ENCODE results near the gene LARP1. TPM values are rescaled to one million over a fixed set of nuclear protein-coding genes. Genes with fewer than 3 reads are reported as not detected.

The LARP1 gene
- polyA plus RNA-seq, 1 donor (not counting 4 experiments of a cell fraction or from before 2014, with no cell fraction given) = 65.6 TPM

- Histone ChIP-seq H3K36me3 (ENCODE audit: control insufficient read depth in 2 of 2, extremely low read depth in 1 of 2, insufficient read depth in 2 of 2, low read length in 2 of 2) (no peaks in the 10 kb centered on the region), H3K9me3 (ENCODE audit: control insufficient read depth, low read depth, low read length) (no peaks in the 10 kb centered on the region), H2AFZ (ENCODE audit: control insufficient read depth, low read length) (peak overlapping the region; percentile 16), H3K9me1 (ENCODE audit: control insufficient read depth, extremely low read depth, insufficient read depth, low read length) (no peaks in the 10 kb centered on the region), H3K9ac (ENCODE audit: control insufficient read depth, extremely low read depth, insufficient read depth, low read length) (peak overlapping the region; percentile 97), H3K4me2 (ENCODE audit: control insufficient read depth, extremely low read depth, insufficient read depth, low read depth, low read length) (peak overlapping the region; percentile 70), H4K20me1 (ENCODE audit: control insufficient read depth, extremely low read depth, insufficient read depth, low read length) (peaks cover 11% of the 10 kb centered on the region), H3K4me1 (ENCODE audit: control insufficient read depth, extremely low read depth, insufficient read depth, low read length) (peaks cover 20% of the 10 kb centered on the region), H3K79me2 (ENCODE audit: control insufficient read depth, insufficient read depth, low read length) (peaks cover 34% of the 10 kb centered on the region), H3K27ac (ENCODE audit: control insufficient read depth, insufficient read depth, low read length) (peak overlapping the region; percentile 96), H3K4me3 (ENCODE audit: control insufficient read depth in 2 of 3, extremely low read depth in 1 of 3, insufficient read depth in 2 of 3, low read depth in 1 of 3, low read length in 3 of 3) (peak overlapping the region; percentile 48 to 79 (median 72)), H3K27me3 (ENCODE audit: control insufficient read depth, extremely low read depth, insufficient read depth, low read length) (no peaks in the 10 kb centered on the region)
- FAIRE-seq = peak; percentile 78
- TF ChIP-seq CTCF (optimal IDR thresholded peaks at IDR 0.05 in 1 of 3, IDR thresholded peaks at IDR 0.05 in 1 of 3, conservative IDR thresholded peaks at IDR 0.05 in 1 of 3; ENCODE audit: extremely low read depth in 1 of 3, insufficient read depth in 2 of 3, low read length in 3 of 3) (no peak), EZH2 (IDR thresholded peaks at IDR 0.05; ENCODE audit: low read length) (no peak)
- DNase-seq (ENCODE audit: low read depth, low spot score) = no peak
- dilution Hi-C loops (cut with MboI; ENCODE audit: extremely low pct_ligation_motif_present, low sequenced_read_pairs) = no loop called here
These were observed 1.4 kb upstream of the LARP1 start for GRCh38 chr5:154753792-154754191.

GRCh38 chr5:154754460-154755360 is 467 bp upstream of the LARP1 start:
- Histone ChIP-seq H3K4me2 (ENCODE audit: control insufficient read depth, extremely low read depth, insufficient read depth, low read depth, low read length) (peak overlapping the region; percentile 70), H3K27me3 (ENCODE audit: control insufficient read depth, extremely low read depth, insufficient read depth, low read length) (no peaks in the 10 kb centered on the region), H4K20me1 (ENCODE audit: control insufficient read depth, extremely low read depth, insufficient read depth, low read length) (peaks cover 17% of the 10 kb centered on the region), H3K79me2 (ENCODE audit: control insufficient read depth, insufficient read depth, low read length) (peaks cover 43% of the 10 kb centered on the region), H3K9me3 (ENCODE audit: control insufficient read depth, low read depth, low read length) (no peaks in the 10 kb centered on the region), H3K27ac (ENCODE audit: control insufficient read depth, insufficient read depth, low read length) (peak overlapping the region; percentile 96), H3K36me3 (ENCODE audit: control insufficient read depth in 2 of 2, extremely low read depth in 1 of 2, insufficient read depth in 2 of 2, low read length in 2 of 2) (no peaks in the 10 kb centered on the region), H3K9ac (ENCODE audit: control insufficient read depth, extremely low read depth, insufficient read depth, low read length) (peak overlapping the region; percentile 97), H3K9me1 (ENCODE audit: control insufficient read depth, extremely low read depth, insufficient read depth, low read length) (no peaks in the 10 kb centered on the region), H2AFZ (ENCODE audit: control insufficient read depth, low read length) (peak overlapping the region; percentile 61), H3K4me1 (ENCODE audit: control insufficient read depth, extremely low read depth, insufficient read depth, low read length) (peaks cover 28% of the 10 kb centered on the region), H3K4me3 (ENCODE audit: control insufficient read depth in 2 of 3, extremely low read depth in 1 of 3, insufficient read depth in 2 of 3, low read depth in 1 of 3, low read length in 3 of 3) (peak overlapping the region; percentile 72 to 94 (median 83))
- TF ChIP-seq CTCF (optimal IDR thresholded peaks at IDR 0.05 in 1 of 3, IDR thresholded peaks at IDR 0.05 in 1 of 3, conservative IDR thresholded peaks at IDR 0.05 in 1 of 3; ENCODE audit: extremely low read depth in 1 of 3, insufficient read depth in 2 of 3, low read length in 3 of 3) = peak; percentile 38 to 73 (median 42)
- TF ChIP-seq EZH2 (IDR thresholded peaks at IDR 0.05; ENCODE audit: low read length) = no peak
- dilution Hi-C loops (cut with MboI; ENCODE audit: extremely low pct_ligation_motif_present, low sequenced_read_pairs) = no loop called here
- DNase-seq (ENCODE audit: low read depth, low spot score) (peak; percentile 88), FAIRE-seq (no peak)
